ENCODE results near the gene PFN3.

DNA sequence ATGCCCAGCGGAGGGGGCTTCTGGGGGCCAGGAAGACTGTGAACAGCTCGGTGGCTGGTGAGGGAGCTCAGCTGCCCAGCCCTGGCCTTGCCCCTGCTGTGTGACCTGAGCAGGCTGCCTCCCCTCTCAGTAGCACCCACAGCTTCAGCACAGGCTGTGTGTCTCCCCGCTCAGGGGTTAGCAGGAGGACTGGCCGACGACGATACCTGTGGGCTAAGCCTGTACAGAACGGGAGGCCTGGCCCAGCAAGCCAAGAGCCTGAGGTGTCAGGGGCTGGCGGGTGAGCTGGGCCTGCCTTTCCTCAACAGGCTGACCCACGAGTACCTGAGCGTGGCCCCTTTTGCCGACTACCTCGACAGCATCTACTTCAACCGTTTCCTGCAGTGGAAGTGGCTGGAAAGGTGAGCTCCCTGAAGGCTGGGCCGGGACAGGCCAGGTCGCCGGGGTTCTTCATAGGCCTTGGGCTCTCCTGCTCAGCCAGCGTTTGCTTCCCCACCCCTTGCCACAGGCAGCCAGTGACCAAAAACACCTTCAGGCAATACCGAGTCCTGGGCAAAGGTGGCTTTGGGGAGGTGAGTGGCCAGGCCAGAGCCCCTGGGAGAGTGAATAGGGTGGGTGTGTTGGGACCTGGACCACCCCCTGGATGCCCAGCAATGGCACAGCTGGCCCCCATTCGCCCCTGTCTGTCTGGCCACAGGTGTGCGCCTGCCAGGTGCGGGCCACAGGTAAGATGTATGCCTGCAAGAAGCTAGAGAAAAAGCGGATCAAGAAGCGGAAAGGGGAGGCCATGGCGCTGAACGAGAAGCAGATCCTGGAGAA, 32.6 kb upstream of the PFN3 start:
- TF ChIP-seq EZH2phosphoT487 (IDR thresholded peaks at IDR 0.05; ENCODE audit: low read depth): no peak
- TF ChIP-seq, protein P1, sequence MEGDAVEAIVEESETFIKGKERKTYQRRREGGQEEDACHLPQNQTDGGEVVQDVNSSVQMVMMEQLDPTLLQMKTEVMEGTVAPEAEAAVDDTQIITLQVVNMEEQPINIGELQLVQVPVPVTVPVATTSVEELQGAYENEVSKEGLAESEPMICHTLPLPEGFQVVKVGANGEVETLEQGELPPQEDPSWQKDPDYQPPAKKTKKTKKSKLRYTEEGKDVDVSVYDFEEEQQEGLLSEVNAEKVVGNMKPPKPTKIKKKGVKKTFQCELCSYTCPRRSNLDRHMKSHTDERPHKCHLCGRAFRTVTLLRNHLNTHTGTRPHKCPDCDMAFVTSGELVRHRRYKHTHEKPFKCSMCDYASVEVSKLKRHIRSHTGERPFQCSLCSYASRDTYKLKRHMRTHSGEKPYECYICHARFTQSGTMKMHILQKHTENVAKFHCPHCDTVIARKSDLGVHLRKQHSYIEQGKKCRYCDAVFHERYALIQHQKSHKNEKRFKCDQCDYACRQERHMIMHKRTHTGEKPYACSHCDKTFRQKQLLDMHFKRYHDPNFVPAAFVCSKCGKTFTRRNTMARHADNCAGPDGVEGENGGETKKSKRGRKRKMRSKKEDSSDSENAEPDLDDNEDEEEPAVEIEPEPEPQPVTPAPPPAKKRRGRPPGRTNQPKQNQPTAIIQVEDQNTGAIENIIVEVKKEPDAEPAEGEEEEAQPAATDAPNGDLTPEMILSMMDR (IDR thresholded peaks at IDR 0.05; ENCODE audit: low read depth, low read length): no peak

Measured in OCI-LY3 (cell line).